Hair follicular keratinocyte (primary cell): Measurements from ENCODE around the gene STAC2. TPM values are rescaled to one million over a fixed set of nuclear protein-coding genes. Genes with fewer than 3 reads are reported as not detected.

Source experiments
- total RNA-seq: library from RNA; depleted of rRNA; stranded (reverse); fragments of >200 nt; gene quantifications from 2 replicates; pipeline ENCODE4 v1.2.3, GENCODE V29; 2015

Gene STAC2
- not detected in 2 replicates for total RNA-seq

GRCh38 chr17:39225308-39225958 lies at the start of gene STAC2:
STAC2 (minus strand) TSS chr17:39225945; CDS start chr17:39225502, 443 bp downstream.

GRCh38 chr17:39200070-39200879 lies 25.5 kb downstream of the STAC2 start, which contains the start of gene RPL19:
RPL19 (plus strand) TSS chr17:39200283; CDS start chr17:39200345, 62 bp downstream.

GRCh38 chr17:39197380-39198185 lies 28.2 kb downstream of the STAC2 start, which contains the start of gene CACNB1:
CACNB1 (minus strand) TSS chr17:39197669; CDS start chr17:39197495, 174 bp downstream.

GRCh38 chr17:39165841-39166349 lies 59.9 kb downstream of the STAC2 start, which contains the start of gene ARL5C:
ARL5C (minus strand) TSS chr17:39166161; CDS start chr17:39165760, 401 bp downstream.

Other genes starting within 250 kb of the STAC2 start
- 0.08 TPM in 1 of 2 replicates, not detected in the other for gene PLXDC1, start 74.3 kb downstream of the STAC2 start, total RNA-seq
- gene ARL5C, start 59.8 kb downstream of the STAC2 start, total RNA-seq, result not detected in 2 replicates
- gene CACNB1, start 28.3 kb downstream of the STAC2 start, total RNA-seq, result 4.6 and 12.0 TPM in 2 replicates
- 2,515 and 2,532 TPM in 2 replicates for gene RPL19, start 25.7 kb downstream of the STAC2 start, total RNA-seq
- gene FBXL20, start 175.7 kb upstream of the STAC2 start, total RNA-seq, result 3.9 and 6.9 TPM in 2 replicates
- 16.4 and 16.9 TPM in 2 replicates for gene MED1, start 225.3 kb upstream of the STAC2 start, total RNA-seq
- gene CDK12, start 235.5 kb upstream of the STAC2 start, total RNA-seq, result 17.4 and 20.6 TPM in 2 replicates